Stimulated activated CD8-positive, alpha-beta memory T cell treated with anti-CD3 and anti-CD28 coated beads, Interleukin-15, amount 100 ng/mL, for 4 hours (primary cell): Measurements from ENCODE around the gene P3H3.
"Not testable (repeated sequence)": the region's sequence is repeated elsewhere in the genome, so short reads cannot be mapped to it uniquely, and the experiment has no call there.

Experiments
- DNase-seq, 2 donors: peaks; one replicate each; pipeline ENCODE4 v3.0.0-alpha.2; 2020; ENCODE audit warnings: low read depth in 2 of 2

Gene P3H3

DNA sequence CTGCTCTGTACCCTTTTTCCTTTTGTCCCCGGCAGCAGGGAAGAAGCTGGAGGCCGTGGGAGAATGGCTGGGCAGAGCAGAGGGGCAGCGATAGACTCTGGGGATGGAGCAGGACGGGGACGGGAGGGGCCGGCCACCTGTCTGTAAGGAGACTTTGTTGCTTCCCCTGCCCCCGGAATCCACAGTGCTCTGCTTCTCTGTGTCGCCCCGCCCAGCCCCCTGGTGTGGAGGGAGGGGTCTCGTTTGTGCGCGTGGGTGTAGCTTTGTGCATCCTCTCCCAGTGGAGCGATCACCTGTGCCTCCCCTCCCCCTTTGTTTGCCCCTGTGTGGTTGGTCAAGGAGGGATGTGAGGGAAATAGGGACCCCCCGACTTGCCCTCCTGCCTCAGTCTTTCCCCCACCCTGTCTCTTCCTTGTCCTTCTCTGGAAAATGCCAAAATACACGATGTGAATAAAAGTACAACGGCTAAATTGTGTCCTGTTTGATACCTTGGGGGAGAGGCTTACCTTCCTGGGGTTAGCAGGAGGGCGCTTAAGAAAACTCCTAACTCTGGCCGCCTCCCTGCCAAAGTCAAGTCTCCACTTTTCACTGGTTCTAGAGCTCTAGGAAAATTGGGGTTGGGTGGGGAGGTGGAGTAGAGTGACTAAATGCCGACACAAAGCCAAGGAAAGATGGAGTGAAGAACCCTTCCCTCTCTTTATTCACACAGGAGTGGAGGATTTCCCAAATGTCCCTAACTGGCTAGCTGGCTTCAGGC, 38.1 kb downstream of the P3H3 start:
- DNase-seq, result no peak

DNA sequence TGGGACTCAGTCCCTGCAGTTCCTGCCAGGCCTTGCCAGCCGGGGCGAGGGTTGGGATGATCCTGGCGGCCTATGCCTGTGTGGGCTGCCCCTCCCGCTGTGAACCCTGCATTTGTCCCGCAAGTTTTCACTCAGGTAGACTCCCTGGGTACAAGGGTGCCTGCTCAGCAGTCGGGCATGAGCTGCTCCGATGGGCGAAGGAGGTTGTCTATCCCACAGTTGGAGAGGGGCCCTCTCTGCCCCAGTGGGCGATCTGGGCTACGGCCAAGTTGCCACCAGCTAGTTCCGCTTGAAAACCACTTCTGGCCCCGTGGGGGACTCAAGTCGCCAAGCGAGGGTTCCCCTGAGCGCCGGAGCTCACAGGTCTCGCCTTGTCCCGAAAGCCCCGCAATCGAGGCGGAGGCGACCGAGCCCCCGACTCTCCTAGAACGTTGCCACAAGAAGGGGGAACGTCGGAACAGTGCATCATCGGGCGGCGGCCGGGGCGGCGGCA, 38.8 kb downstream of the P3H3 start:
- DNase-seq, result no peak

DNA sequence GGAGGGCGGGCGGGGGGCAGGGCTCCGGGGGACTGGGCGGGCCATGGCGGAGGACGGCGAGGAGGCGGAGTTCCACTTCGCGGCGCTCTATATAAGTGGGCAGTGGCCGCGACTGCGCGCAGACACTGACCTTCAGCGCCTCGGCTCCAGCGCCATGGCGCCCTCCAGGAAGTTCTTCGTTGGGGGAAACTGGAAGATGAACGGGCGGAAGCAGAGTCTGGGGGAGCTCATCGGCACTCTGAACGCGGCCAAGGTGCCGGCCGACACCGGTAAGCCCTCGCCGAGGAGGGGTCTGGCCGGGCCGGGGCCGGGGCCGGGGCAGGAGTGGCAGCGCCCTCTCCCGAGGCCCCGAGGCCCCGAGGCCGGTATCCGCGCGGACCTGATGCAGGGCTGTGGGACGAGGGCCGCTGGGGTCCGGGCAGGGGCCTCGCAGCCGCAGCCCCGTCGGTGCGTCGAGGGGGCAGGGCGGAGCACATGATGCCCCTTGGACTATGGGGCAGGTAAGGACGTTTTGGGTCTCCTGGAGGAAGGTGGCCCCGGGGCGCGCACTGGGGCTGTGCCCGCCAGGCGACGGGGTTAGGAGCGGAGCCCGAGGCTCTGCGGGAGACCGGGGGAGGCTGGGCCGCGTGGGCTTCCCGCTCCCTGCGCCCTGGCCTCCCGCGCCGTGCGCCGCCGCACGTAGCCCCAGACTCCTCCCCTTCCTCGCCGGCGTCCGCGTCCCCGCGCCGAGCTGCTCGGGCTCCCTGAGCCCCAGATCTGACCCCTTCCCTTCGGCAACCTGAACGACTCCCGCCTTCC, 39.4 kb downstream of the P3H3 start, which contains the start of gene TPI1:
Gene TPI1 (plus strand): TSS at position 119 of the 798 bp plus-strand sequence. CDS start 36 bp downstream, at position 155.
- peak; percentile 45 to 61 for DNase-seq

DNA sequence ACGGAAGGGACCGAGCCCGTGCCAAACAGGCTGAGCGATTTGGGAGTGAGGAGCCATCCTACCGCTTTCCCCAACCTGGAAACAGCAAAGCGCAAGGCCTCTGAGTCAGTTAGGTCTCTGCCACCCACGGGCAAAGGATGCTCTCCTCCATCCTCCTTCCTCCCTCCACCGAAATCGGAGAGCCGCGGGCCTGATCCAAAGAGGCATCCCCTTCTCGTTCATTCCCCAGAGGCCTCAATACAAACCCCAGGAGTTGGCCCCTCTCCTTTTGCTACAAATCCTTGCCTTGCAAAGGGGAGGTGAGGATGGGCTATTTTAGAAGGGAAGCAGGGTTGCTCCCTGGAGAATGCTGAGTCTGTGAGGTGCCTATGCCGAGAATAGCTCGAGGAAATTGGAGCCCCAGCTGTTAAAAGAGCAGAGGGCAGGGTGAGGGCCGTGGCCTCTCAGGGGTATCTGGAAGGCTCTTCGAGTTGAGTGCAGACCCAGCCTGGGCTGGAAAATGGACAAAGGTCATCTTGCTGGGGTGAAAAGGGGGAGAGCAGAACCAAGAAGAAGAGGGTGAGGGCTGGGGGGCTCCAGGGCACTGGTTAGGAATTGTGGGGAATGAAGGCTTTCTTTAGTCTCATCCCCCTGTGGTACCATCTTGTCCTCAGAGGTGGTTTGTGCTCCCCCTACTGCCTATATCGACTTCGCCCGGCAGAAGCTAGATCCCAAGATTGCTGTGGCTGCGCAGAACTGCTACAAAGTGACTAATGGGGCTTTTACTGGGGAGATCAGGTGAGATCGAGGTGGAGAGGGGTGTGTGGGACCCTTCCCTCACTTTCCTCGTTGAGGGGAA, 40.2 kb downstream of the P3H3 start:
- DNase-seq, result no peak

DNA sequence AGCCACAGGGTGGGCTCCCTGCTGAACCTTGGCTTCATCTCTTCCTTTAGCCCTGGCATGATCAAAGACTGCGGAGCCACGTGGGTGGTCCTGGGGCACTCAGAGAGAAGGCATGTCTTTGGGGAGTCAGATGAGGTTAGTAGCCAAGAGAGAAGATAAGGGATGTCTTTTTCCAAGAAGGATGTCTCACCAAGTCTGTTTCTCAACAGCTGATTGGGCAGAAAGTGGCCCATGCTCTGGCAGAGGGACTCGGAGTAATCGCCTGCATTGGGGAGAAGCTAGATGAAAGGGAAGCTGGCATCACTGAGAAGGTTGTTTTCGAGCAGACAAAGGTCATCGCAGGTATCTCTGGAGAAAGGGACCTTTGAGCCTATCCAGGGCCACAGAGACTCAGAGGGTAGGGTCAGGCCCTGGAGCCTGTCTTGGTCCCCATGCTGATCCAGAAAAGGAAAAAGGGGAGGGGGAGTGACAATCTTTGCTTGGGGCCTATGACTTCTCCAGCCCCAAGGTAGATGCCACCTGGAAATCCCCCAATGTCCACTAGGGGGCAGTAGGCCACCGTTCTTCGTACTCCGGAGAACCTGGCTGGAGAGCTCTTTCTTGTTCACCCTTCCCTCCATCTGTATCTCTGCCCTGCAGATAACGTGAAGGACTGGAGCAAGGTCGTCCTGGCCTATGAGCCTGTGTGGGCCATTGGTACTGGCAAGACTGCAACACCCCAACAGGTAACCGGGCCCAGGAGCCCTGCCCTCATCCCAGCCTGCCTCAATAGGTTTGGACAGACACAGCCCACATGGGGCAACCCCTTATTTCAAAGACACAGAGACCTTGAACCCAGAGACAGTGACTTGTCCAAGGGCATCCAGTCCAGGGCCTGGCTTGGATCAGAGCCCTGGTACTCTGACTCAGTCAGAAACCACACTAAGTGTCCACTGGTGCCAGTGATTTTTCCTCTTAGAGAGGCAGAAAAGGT, 41.1 kb downstream of the P3H3 start:
- peak; percentile 53 to 71 for DNase-seq

DNA sequence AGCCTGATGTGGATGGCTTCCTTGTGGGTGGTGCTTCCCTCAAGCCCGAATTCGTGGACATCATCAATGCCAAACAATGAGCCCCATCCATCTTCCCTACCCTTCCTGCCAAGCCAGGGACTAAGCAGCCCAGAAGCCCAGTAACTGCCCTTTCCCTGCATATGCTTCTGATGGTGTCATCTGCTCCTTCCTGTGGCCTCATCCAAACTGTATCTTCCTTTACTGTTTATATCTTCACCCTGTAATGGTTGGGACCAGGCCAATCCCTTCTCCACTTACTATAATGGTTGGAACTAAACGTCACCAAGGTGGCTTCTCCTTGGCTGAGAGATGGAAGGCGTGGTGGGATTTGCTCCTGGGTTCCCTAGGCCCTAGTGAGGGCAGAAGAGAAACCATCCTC, 42.1 kb downstream of the P3H3 start:
- not testable (repeated sequence) for DNase-seq

DNA sequence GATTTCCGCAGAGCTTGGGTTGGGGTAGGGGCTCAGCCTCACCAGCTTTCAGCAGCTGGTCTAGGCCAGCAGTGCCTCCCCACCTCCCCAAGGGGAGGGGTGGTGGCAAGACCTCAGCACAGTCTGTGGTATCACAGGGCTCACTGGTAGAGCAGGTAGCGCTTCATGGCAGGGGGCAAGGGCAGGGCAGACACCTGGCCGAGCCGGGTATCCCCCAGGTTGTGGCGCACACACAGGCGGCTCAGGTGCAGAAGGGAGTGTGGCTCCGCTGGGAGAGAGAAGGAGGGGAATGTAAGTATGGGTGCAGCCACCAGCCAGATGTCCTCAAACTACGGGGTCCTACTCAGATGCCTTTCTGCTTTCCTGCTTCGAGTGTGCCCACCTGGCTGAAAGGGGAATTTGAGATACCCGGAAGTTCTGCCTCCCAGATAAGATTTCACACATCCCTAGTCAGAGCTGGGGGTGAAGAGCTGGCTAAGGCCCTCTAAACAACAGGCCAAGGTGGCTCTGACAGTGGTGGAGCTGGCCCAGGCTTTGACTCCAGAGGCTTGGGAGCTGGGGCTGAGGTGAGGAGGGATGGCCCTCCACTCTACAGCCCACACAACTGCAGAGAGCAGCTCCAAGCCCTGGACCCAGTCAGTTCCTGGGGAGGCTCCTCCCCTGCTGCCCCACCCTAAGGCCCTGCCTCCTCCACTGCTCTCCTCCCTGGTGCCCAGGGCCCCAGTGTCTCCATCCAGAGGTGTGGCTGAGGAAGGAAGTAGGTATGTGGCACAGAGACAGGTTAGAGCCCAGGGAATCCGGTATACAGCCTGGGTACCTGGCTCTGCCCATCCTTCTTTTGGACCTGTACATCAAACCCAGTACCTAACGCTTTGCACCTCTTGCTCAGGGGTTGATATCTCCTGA, 43.1 kb downstream of the P3H3 start:
- DNase-seq, result no peak

DNA sequence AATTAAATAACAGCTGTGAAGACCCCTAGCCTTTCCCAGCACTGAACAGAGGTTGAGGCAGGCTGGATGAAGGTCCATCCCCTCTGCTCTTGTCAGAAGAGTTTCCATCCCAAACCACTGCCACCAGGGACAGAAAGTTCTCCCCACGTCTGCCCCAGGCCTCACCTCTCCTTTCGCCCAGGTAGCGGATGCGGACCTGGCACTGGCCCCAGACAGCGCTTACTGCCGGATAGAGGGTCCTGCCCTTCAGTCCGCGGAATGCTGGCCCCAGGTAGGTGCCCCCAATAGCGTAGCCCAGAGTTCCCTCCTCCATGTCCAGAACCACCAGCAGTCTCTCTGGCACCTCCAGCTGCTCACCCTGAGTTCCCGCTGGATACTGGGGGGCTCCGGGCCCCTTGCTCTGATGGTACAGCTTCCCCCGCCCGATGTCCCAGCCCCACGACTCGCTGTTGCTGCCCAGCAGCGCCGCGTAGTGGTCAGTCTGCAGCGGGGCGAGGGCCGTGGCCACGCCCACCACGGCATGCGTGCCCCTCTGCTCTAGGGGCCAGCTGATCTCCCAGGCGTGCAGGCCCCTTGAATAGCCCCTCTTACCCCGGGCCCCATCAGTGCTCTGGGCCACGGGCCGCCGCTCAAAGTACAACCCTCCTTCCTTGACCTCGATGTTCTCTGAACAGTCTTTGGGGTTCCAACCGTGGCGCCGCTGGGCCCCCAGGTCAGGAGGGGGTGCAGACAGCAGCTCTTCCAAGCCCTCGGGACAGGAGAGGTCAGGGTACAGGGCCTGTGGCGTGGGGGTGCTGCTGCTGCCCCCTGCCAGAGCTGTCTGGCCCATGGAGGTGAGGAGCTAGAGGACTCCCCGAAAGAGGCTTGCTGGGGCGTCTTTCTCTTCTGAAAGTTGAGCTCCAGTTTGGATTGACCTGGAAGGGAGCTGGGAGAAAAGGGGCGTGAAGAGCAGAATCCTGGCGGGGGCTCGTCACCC, 44.2 kb downstream of the P3H3 start:
- DNase-seq, result peak; percentile 60 to 63

DNA sequence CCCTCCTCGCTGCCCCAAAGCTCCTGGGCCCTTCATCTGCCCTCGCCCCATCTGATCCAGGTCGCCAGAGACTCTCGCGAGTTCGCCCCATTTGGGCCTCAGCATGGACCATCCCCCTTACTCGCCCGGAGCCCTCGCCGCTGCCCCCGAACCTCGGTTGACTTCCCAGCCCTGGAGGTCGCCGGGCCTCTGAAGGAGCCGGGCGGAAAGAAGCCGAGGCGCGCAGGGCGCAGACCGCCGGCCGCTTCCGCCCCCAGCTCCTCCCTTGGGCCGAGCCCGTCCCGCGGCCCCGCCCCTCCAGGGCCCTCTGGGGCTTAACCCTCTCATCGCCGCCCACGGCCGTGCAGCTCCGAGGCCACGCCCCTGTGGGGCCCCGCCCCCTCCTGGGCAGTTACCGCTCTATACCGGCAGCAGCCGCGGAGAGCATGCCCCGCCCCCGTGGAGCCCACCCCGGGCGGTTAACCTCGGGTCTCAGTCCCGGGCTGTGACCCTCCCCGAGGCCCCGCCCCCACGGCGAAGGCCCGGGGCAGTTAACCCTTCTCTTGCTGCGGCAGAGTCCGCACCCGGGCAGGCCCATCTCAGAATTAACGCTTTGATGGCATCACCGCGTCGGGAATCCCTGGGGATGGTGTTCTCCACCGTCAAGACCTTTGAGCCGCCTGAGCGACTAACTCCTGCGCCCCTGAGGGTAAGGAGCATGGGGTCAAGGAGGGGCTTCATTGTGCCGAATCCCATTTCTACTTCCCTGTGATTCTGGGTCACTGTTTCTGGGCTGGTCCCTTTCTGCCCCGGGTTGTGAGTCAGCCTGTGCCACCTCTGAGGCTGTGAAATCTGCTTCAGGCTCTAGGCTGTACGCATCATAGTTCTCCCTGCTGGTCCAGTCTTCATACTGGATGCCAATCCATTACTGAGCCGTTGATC, 45.1 kb downstream of the P3H3 start, which contains the start of gene SPSB2:
Gene SPSB2 (minus strand): TSS at position 210 of the 921 bp plus-strand sequence. CDS start 402 bp downstream, outside the sequence.
- DNase-seq, result peak; percentile 97 to 99

DNA sequence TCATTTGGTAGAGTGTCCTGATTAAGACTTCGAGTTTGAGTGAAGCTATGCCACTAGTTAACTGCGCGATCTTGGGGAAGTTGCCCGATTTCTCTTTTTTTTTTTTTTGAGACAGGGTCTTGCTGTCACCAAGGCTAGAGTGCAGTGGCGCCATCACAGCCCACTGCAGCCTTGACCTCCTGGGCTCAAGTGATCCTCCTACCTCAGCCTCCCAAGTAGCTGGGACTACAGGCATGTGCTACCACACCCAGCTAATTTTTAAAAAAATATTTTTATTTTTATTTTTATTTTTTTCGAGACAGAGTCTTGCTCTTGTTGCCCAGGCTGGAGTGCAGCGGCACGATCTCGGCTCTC, 45.8 kb downstream of the P3H3 start:
- DNase-seq, result not testable (repeated sequence)

DNA sequence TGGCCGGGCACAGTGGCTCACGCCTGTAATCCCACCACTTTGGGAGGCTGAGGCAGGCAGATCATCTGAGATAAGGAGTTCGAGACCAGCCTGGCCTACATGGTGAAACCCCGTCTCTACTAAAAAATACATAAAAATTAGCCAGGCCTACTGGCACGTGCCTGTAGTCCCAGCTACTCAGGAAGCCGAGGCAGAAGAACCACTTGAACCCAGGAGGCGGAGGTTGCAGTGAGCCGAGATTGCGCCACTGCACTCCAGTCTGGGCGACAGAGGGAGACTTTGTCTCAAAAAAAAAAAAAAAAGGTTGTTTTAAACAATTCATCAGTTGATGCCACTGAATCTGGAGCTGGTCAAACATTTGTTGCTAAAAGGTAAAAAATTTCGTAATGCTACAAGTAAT, 51.6 kb downstream of the P3H3 start:
- not testable (repeated sequence) for DNase-seq

DNA sequence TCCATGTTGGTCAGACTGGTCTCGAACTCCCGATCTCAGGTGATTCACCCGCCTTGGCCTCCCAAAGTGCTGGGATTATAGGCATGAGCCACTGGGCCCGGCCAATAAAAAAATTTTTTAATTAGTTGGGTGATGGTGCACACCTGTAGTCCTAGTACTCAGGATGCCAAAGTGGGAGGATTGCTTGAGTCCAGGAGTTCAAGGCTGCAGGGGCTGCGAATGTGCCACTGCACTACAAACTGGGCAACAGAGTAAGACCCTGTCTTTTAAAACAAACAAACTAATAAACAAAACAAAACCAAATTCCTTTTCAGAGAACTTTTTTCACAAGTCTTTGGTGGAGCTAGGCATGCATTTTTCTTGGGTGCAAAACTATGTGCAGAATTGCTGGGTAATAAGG, 55.0 kb downstream of the P3H3 start:
- no peak for DNase-seq

DNA sequence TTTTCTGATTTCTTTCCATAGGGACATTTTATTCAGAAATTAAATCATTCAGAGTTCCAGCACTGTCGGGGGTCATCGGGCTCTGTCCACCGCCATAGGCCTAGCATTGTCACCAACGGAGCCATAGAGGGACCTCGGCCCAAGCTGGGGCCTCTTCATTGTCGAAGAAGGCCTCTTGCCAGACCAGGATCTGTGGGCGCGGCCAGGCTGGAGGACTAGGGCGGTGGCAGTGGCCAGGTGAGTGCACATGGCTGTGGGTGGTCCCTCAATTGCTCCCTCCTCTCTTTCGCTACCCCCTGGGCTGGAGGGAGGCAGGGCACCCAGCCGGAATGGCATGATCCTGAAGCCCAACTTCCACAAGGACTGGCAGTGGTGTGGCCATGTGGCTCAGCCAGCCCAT, 55.5 kb downstream of the P3H3 start:
- DNase-seq, result no peak

DNA sequence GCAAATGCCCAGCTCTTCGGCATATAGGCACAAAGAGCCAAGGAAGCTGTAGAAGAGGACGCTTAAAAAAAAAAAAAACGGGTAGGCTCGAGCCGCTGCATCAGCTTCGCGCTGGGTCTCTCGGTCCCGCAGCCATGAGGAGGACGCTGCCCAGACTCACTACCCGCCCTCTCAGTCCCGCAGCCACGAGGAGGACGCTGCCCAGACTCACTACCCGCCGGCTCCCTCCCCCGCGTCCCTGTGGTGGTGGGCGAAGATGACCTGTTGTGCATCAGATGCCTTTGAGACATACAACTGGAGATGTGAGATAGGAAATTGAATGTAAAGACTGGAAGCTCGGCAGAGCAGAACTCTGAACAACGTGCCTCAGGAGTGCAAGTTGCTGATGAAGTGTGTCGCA, 56.3 kb downstream of the P3H3 start:
- DNase-seq, result no peak

DNA sequence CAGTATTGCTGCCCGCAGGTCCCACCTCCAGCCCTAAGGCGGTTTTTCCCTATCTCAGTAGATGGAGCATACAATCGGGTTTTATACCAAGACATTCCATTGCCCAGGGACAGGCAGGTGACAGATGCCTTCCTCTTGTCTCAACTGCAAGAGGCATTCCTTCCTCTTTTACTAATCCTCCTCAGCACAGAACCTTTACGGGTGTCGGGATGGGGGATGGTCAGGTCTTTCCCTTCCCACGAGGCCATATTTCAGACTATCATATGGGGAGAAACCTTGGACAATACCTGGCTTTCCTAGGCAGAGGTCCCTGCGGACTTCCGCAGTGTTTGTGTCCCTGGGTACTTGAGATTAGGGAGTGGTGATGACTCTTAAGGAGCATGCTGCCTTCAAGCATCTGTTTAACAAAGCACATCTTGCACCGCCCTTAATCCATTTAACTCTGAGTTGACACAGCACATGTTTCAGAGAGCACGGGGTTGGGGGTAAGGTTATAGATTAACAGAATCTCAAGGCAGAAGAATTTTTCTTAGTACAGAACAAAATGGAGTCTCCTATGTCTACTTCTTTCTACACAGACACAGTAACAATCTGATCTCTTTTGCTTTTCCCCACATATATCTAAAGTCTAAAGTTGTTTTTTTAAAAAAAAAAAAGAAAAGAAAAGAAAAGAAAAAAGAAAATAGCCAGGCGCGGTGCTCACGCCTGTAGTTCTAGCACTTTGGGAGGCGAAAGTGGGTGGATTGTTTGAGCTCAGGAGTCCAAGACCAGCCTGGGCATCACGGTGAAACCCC, 58.2 kb downstream of the P3H3 start:
- not testable (repeated sequence) for DNase-seq

DNA sequence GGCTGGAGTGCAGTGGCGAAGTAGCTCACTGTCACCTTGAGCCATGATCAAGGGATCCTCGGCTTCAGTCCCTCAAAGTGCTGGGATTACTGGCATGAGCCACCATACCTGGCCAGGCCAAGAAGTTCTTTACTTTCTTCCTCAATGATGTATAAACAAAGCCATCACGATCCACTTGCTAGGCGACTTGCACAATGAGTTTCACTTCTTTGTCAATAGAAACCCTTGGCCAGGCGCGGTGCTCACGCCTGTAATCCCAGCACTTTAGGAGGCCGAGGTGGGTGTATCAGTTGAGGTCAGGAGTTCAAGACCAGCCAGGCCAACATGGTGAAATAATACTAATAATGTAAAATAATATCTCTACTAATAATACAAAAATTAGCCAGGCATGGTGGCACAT, 59.3 kb downstream of the P3H3 start:
- no peak for DNase-seq
